A673 (cell line): ENCODE data around the gene CGB1.

Experiments
- EZH2 ChIP-seq: fragments of 200-600 bp; sonication (generic); IDR thresholded peaks from 2 replicates; pipeline ENCODE4 v1.6.1; 2017; ENCODE audit warnings: borderline replicate concordance, low read depth, mild to moderate bottlenecking, mixed read lengths, antibody characterized with exemption, low read length; ENCODE audit not compliant: poor library complexity, severe bottlenecking
- TF ChIP-seq, protein P1 (sequence below): fragments of 300-800, 200-600 bp; sonication (generic); conservative IDR thresholded peaks from 2 replicates; pipeline ENCODE4 v1.5.1; 2017; ENCODE audit warnings: low read depth, mild to moderate bottlenecking, antibody characterized with exemption, low read length, moderate library complexity, mixed read lengths

DNA sequence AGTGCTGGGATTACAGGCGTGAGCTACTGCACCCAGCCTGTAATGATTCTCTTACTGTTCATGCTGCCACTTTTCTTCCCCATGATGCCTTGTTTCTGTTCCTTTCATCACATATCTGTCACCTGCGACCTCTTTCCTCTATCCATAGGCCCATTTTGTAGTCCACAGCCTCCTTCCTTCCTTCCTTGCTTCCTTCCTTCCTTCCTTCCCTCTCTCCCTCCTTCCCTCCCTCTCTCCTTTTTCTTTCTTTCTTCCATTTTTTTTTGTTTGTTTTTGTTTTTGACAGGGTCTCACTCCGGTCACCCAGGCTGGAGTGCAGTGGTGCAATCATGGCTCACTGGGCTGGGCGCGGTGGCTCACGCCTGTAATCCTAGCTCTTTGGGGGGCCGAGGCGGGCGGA, 47.8 kb downstream of the CGB1 start:
- TF ChIP-seq, protein P1, sequence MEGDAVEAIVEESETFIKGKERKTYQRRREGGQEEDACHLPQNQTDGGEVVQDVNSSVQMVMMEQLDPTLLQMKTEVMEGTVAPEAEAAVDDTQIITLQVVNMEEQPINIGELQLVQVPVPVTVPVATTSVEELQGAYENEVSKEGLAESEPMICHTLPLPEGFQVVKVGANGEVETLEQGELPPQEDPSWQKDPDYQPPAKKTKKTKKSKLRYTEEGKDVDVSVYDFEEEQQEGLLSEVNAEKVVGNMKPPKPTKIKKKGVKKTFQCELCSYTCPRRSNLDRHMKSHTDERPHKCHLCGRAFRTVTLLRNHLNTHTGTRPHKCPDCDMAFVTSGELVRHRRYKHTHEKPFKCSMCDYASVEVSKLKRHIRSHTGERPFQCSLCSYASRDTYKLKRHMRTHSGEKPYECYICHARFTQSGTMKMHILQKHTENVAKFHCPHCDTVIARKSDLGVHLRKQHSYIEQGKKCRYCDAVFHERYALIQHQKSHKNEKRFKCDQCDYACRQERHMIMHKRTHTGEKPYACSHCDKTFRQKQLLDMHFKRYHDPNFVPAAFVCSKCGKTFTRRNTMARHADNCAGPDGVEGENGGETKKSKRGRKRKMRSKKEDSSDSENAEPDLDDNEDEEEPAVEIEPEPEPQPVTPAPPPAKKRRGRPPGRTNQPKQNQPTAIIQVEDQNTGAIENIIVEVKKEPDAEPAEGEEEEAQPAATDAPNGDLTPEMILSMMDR: no peak
- TF ChIP-seq EZH2: no peak
